Endothelial cell (in vitro differentiated cells): ENCODE results near the gene NCMAP. TPM values are rescaled to one million over a fixed set of nuclear protein-coding genes. Genes with fewer than 3 reads are reported as not detected.

Experiments used
- DNase-seq: peaks from one replicate; pipeline ENCODE4 v3.0.0; 2021; ENCODE audit warnings: low spot score
- H3K27ac Mint-ChIP-seq: one replicate; pipeline ENCODE4 v1.8.0; 2021; ENCODE audit warnings: mixed read lengths, inconsistent platforms; ENCODE audit not compliant: unreplicated experiment
- H3K27me3 Mint-ChIP-seq: one replicate; pipeline ENCODE4 v1.8.0; 2021; ENCODE audit warnings: mild to moderate bottlenecking, moderate library complexity, mixed read lengths, inconsistent platforms; ENCODE audit not compliant: unreplicated experiment
- H3K36me3 Mint-ChIP-seq: one replicate; pipeline ENCODE4 v1.8.0; 2021; ENCODE audit warnings: mild to moderate bottlenecking, low read depth, mixed read lengths, inconsistent platforms; ENCODE audit not compliant: unreplicated experiment
- H3K4me1 Mint-ChIP-seq: one replicate; pipeline ENCODE4 v1.8.0; 2021; ENCODE audit warnings: mild to moderate bottlenecking, mixed read lengths, inconsistent platforms; ENCODE audit not compliant: unreplicated experiment
- H3K4me3 Mint-ChIP-seq: one replicate; pipeline ENCODE4 v1.8.0; 2021; ENCODE audit warnings: mild to moderate bottlenecking, mixed read lengths, inconsistent platforms; ENCODE audit not compliant: unreplicated experiment
- H3K9me3 Mint-ChIP-seq: one replicate; pipeline ENCODE4 v1.8.0; 2021; ENCODE audit warnings: mixed read lengths, inconsistent platforms; ENCODE audit not compliant: unreplicated experiment
- CTCF ChIP-seq: fragments of 200-600 bp; sonication (generic); IDR thresholded peaks from one replicate; pipeline ENCODE4 v1.5.0; 2021; ENCODE audit warnings: antibody characterized with exemption; ENCODE audit not compliant: unreplicated experiment
- total RNA-seq: library from RNA; stranded (reverse); fragmentation: NEBNext Ultra II Directional; extraction: Animal tissue kit (Norgen Biotek cat#: 25700); gene quantifications from one replicate; pipeline ENCODE4 v1.2.1, GENCODE V29; 2021; ENCODE audit not compliant: unreplicated experiment

The NCMAP gene
- total RNA-seq, 1 donor from 2014 or later, result 0.05 TPM

GRCh38 chr1:24558902-24559791 lies 3.3 kb downstream of the NCMAP start:
- no peak overlapping the region for H3K4me3 Mint-ChIP-seq
- peaks cover 7% of the 10 kb centered on the region for H3K4me1 Mint-ChIP-seq
- no peak overlapping the region for H3K27ac Mint-ChIP-seq
- H3K9me3 Mint-ChIP-seq, result no peaks in the 10 kb centered on the region
- DNase-seq, result no peak
- peaks cover 11% of the 10 kb centered on the region for H3K27me3 Mint-ChIP-seq
- no peak for TF ChIP-seq CTCF
- H3K36me3 Mint-ChIP-seq, result no peaks in the 10 kb centered on the region

GRCh38 chr1:24560361-24560760 lies 4.5 kb downstream of the NCMAP start:
- Mint-ChIP-seq H3K36me3 (no peaks in the 10 kb centered on the region), H3K9me3 (no peaks in the 10 kb centered on the region), H3K27ac (no peak overlapping the region), H3K4me3 (no peak overlapping the region), H3K4me1 (peaks cover 6% of the 10 kb centered on the region), H3K27me3 (peaks cover 8% of the 10 kb centered on the region)
- no peak for DNase-seq
- TF ChIP-seq CTCF, result no peak

- H3K27ac Mint-ChIP-seq, result no peak overlapping the region
- peaks cover 1% of the 10 kb centered on the region for H3K27me3 Mint-ChIP-seq
- peaks cover 4% of the 10 kb centered on the region for H3K4me1 Mint-ChIP-seq
Measured at GRCh38 chr1:24562625-24563024, 6.7 kb downstream of the NCMAP start.

GRCh38 chr1:24564695-24565094 lies 8.8 kb downstream of the NCMAP start:
- no peak for DNase-seq
- Mint-ChIP-seq H3K4me3 (no peak overlapping the region), H3K36me3 (no peaks in the 10 kb centered on the region), H3K4me1 (peaks cover 4% of the 10 kb centered on the region), H3K27me3 (peaks cover 1% of the 10 kb centered on the region), H3K9me3 (no peaks in the 10 kb centered on the region), H3K27ac (no peak overlapping the region)
- no peak for TF ChIP-seq CTCF

More at GRCh38 chr1:24562625-24563024, 6.7 kb downstream of the NCMAP start:
- Mint-ChIP-seq H3K36me3 (no peaks in the 10 kb centered on the region), H3K9me3 (no peaks in the 10 kb centered on the region), H3K4me3 (no peak overlapping the region)
- no peak for DNase-seq
- TF ChIP-seq CTCF, result no peak

- peaks cover 4% of the 10 kb centered on the region for H3K4me1 Mint-ChIP-seq
- no peaks in the 10 kb centered on the region for H3K9me3 Mint-ChIP-seq
- H3K4me3 Mint-ChIP-seq, result no peak overlapping the region
- no peak for TF ChIP-seq CTCF
- H3K36me3 Mint-ChIP-seq, result no peaks in the 10 kb centered on the region
- DNase-seq, result no peak
- no peak overlapping the region for H3K27ac Mint-ChIP-seq
- peaks cover 1% of the 10 kb centered on the region for H3K27me3 Mint-ChIP-seq
Measured at GRCh38 chr1:24566236-24566867, 10.5 kb downstream of the NCMAP start.
